GM21619 (cell line): ENCODE measurements around the gene PPT1.
"Not testable (repeated sequence)": the region's sequence is repeated elsewhere in the genome, so short reads cannot be mapped to it uniquely, and the experiment has no call there.

Experiments used
- ATAC-seq: cut with Tn5 transposase; IDR thresholded peaks from one replicate; pipeline ENCODE4 v1.9.1; 2021; ENCODE audit not compliant: unreplicated experiment

The PPT1 gene

DNA sequence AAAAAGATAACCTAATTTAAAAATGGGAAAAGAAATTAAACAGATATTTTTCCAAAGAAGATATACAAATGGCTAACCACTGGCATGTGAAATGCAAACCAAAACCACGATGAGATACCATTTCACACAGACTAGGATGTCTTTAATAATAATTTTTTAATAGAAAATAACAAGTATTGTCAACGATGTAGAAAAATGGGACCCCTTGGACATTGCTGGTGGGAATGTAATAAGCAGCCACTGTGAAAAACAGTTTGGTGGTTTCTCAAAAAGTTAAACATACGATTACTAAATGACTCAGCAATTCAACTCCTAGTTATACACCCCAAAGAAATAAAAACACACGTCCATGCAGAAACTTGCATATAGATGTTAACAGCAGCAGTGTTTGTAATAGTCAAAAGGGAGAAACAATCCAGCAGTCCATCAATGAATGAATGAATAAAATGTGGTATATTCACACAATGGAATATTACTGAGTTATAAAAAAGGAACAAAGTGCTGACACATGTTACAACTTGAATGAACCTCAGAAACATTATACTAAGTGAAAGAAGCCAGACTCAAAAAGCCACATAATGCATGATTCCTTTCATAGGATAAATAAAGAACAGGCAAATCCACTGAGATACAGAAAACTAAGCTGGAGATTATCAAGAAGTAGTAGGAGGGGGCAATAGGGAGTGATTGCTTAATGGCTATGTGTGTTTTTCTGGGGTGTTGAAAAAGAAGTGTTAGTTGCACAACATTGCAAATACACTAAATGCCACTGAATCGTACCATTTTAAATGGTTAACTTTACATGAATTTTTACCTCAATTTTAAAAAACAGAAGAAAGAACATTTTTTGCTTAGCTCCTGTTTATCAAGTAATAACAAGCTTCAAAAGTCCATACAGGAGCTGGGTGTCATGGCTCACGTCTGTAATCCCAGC is 4.1 kb downstream of the PPT1 start:
- ATAC-seq = no peak

DNA sequence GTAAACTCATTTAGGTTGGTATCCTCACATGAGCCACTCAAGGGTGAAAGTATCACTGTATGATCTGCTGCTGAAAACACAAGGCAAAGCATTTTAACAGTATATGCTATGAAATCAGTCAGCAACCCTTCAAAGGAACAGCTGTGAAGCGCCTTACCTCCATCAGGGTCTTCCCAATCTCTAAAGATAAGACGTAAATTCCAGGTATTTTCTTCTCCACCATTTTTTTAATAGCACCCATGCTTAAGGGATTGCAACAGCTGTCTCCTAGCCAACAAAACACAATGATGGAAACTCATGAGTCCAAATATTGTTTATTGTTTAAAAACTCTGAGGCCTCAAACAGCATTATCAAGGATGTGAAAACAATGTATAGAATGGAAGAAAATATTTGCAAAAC is 4.8 kb downstream of the PPT1 start:
- ATAC-seq = no peak

- ATAC-seq = no peak
These were observed 6.2 kb downstream of the PPT1 start for GRCh38 chr1:40090652-40091355.

- not testable (repeated sequence) for ATAC-seq
These were observed 12.3 kb downstream of the PPT1 start for GRCh38 chr1:40084750-40085149.

DNA sequence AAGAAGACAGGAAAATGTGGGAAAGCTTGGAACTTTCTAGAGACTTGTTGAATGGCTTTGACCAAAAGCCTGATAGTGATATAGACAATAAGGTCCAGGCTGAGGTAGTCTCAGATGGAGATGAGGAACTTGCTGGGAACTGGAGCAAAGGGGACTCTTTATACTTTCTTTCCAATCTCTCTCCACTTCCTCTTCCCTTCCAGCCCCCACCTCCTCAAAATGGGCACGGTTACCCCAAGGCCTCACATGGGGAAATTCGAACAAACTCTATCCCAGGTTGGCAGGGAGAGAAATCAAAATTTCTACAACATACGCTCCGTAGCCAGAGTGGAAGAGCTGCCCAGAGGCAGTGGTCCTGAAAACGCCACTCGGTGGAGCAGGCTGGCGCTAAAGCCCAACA is 15.2 kb downstream of the PPT1 start:
- no peak for ATAC-seq

DNA sequence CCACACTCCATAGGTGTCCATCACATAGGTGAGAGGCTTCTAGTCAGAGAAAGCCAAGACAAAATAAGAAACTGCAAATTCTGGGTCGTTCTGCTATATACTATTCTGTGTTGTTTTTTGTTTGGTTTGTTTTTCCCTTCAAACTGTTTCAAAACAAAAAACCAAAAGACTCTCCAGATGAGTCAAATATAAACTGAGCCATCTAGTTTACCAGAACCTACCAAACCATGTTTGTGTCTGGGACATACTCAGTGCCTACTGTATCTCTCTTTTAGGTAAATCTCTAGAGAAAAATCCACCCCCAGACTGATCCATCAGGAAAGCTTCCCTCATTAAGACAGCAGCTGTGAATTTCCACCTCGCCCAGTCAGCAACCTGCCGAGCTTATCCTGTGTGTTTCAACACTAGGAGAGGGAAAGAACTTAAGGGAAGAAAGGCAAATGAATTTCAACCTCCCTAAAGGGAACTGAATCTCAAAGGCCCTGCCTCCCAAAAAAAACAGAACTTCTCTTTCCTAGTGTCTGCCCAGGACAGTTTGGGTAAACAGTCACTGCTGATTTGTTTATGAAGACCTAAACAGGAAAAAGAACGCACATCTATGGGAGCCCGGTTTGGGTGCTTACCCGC is 17.2 kb downstream of the PPT1 start:
- ATAC-seq = no peak

DNA sequence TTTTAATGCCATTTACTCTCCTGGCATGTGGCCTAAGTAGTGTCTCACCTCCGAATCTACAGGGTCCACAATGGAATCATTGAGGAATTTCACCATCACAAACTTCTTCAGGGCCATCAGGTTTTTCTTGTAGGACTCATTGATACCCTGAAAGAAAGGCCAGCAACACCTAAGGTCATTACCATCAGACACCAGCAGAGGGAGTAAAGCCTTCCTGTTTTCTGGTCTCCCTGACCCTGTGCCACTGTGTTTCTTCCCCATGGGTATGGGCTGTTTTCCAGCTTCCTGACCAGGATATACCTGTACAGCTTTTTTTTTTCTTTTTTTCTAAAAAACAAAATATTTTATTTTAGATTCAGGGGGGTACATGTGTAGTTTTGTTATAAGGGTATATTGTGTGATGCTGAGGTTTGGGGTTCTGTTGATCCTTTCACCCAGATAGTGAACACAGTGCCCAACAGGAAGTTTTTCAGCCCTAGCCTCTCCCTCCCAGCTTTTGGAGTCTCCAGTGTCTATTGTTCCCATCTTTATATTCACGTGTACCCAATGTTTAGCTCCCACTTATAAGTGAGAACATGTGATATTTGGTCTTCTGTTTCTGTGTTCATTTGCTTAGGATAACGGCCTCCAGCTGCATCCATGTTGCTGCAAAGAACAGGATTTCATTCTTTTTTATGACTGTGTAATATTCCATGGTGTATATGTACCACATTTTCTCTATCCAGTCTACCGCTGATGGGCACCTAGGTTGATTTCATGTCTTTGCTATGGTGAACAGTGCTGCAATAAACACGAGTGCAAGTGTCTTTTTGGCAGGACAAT is 18.3 kb downstream of the PPT1 start:
- ATAC-seq = no peak

DNA sequence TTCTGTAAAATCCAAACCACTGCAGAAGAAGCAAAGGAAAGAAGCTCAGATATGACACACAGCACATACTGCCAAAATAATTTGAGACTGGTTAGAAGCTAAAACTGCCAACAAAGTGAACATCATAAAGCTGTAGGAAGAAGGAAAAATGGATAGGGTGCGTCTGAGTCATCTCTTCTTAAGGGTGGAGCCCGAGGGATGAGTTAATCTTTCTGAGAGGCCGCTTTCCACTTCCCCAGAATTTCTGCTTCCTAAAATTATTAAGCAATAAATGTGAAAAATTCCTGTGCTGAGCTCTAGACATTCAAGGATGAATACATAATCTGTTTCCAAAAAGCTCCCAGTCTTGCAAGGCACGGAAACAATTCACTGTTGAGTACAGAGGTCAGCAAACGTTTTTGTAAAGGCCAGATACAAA is 20.1 kb downstream of the PPT1 start:
- ATAC-seq = no peak

DNA sequence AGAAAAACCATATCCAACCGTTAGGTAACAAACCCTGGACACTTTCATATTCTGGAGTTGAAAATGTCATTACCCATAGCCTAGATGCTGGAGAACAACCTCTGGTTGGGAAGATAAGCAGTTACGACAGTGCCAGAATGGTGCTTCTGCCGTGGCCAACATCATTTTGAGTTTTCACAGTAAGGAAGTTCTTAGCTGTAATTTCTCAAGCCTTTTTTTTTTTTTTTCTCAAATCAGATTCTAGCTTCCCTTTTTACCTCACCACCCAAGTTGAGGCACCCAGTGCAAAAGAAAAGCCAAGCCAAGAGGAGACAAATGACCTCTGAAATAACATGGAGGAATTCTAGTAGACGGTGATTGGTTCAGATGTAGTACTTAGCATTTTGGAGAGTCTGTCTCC is 21.8 kb downstream of the PPT1 start:
- ATAC-seq = no peak

- ATAC-seq = no peak
These were observed 24.0 kb downstream of the PPT1 start for GRCh38 chr1:40073062-40073461.

DNA sequence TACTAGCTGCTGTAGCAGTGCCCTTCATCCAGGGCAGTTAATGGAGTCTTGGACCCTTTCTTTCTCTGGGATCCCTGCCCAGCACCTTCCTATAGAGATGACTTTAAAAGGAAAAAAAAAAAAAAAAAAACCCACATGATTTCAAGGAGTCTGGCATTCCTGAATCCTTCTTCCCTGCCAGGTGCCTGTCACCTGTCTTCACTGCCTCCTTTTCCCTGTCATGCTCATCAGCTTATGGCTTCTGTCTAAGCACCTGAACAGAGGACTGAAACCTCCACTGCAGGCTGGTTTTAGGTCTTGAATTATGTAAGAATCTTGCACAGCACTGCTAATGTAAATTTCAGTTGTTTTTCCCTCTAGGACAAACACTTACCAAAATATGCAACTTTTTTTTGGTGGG is 24.9 kb downstream of the PPT1 start:
- no peak for ATAC-seq

- ATAC-seq = no peak
These were observed 29.2 kb downstream of the PPT1 start for GRCh38 chr1:40067851-40068250.

GRCh38 chr1:40067023-40067422 is 30.0 kb downstream of the PPT1 start:
- ATAC-seq = no peak

DNA sequence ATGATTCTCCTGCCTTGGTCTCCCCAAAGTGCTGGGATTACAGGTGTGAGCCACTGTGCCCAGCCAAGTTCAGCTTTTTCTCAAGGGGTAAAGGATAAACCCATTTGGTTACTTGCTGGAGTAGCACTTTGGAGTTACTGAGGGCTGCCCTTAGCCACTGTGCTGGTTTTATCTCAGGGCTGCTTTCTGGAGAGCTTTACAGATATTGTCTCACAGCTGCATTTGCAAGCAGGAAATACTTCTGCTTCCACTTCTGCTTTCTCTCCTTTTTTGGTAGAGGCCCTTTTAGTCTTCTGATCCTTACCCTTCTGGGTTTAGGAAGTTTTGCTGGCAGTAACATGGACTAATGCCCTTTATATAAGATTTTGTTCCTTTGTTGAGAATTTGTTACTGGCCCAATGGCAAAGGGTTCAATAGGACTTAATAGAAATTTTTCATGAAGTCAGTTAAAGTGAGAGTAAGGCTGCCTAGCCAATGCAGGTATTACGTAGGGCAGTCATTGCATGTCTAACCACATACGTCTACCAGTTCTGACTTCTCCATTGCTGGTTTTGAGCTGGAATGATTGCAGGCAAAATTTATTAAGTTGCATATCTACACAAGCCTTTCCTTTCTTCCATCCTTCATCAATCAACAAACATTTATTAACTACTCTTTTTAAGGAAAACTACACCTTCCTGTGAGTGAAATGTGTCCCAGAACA is 32.1 kb downstream of the PPT1 start:
- ATAC-seq = peak; percentile 83

DNA sequence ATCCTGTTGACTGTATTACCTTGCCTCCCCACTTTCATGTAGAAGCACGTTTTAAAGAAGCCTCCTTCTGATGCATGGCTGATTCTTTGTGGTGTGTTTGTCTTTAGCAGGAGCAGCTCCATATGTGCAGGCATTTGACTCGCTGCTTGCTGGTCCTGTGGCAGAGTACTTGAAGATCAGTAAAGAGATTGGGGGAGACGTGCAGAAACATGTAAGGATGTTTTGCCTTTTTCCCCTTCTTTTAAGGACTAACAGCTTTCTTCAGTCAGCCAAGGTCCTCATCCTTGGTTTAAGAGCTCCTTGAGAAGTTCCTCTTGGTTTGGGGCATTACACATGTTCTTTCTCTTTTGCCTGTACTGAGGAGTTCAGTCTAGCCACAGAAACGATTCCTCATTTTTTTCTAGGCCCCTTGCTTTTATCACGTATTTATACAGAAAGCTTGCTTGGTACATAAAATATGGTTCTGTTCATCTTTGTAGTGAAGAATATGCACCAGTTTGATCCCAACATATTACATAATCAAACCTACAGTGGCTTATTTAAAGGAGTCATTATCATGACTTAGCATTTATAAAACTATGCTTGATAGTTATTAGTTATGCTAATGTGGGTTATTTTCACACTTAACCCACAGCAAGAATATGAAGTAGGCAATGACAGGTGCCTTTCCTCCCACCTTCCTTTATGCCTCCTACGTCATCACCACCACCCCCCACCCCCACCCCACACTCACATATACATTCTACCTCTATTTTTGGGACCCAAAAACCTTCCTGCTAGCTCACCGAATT is 36.9 kb downstream of the PPT1 start:
- ATAC-seq = no peak

DNA sequence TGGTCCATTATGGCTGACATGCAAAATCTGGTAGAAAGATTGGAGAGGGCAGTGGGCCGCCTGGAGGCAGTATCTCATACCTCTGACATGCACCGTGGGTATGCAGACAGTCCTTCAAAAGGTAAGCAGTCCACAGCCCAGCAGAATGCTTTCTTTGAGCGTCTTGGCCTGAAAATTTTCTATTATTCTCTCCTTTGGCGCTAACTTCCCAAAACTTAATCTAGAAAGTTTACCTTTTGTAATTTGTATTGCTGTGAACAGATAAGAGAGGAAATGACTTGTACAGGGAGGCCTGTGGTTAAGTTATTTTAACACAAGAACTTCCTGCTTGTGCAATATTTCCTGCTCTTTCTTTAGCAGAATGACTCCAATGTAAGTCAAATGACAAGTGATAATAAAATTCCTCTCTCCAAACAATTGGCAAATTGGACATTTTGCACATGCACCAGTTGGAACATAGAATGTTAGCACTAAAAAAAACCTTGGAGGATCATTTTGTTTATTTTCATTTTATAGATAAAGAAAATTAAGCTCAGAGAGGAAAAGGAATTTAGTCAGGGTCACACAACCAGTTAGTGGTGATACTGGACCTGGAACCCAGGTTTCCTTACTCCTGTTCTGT is 37.6 kb downstream of the PPT1 start:
- ATAC-seq = no peak

GRCh38 chr1:40058453-40059337 is 38.4 kb downstream of the PPT1 start:
- no peak for ATAC-seq

- ATAC-seq = no peak
These were observed 39.0 kb downstream of the PPT1 start for GRCh38 chr1:40058097-40058452.
